ENCODE measurements around the gene FYB1. TPM values are rescaled to one million over a fixed set of nuclear protein-coding genes. Genes with fewer than 3 reads are reported as not detected.

The FYB1 gene
- total and polyA plus RNA-seq, 2 of the 8 experiments (the other 6 are each of a cell fraction or from before 2014, with no cell fraction given) = not detected

GRCh38 chr5:39151745-39152144 is 67.6 kb downstream of the FYB1 start:
- H2BK20ac ChIP-seq (ENCODE audit: low read length) = no peak overlapping the region
- DNase-seq (ENCODE audit: low read depth in 1 of 2, low spot score in 2 of 2) (no peak), FAIRE-seq (no peak)
- no peak overlapping the region for H2BK5ac ChIP-seq (ENCODE audit: low read depth, low read length)
- no peak overlapping the region for H4K5ac ChIP-seq (ENCODE audit: insufficient read length, low read depth, low read length)
- H2BK12ac ChIP-seq (ENCODE audit: low read depth, low read length) = no peak overlapping the region
- no peak overlapping the region for H2BK120ac ChIP-seq (replicated peaks; ENCODE audit: low read depth, low read length)
- no peak overlapping the region for H3K4me2 ChIP-seq (ENCODE audit: insufficient read depth in 1 of 2, low read depth in 2 of 2, low read length in 2 of 2)
- CTCF ChIA-PET (ENCODE audit: partially characterized antibody) = interaction anchor here (0.6 to 1.5 kb wide), 3 partner anchors 50 to 65 kb away, joined by 3 to 4 read pairs (median 4); no protein-coding TSS in a partner anchor
- no peak overlapping the region for H2BK15ac ChIP-seq (ENCODE audit: low read length)
- no peak overlapping the region for H3K56ac ChIP-seq (replicated peaks; ENCODE audit: insufficient read length, low read depth, low read length)
- no peak overlapping the region for H2AFZ ChIP-seq (ENCODE audit: low read length)
- H4K91ac ChIP-seq (replicated peaks; ENCODE audit: insufficient read length, low read length) = no peak overlapping the region
- no peaks in the 10 kb centered on the region for H3K27me3 ChIP-seq (replicated peaks in 1 of 4; ENCODE audit: control insufficient read depth in 3 of 4, extremely low read depth in 1 of 4, insufficient read depth in 3 of 4, low read length in 3 of 4)
- no peak overlapping the region for H3K9ac ChIP-seq (replicated peaks in 1 of 4; ENCODE audit: extremely low read depth in 1 of 4, low read depth in 3 of 4, low read length in 3 of 4)
- H2AK5ac ChIP-seq (ENCODE audit: low read depth, low read length) = no peak overlapping the region
- no peak overlapping the region for H3K4me3 ChIP-seq (ENCODE audit: extremely low read depth in 1 of 4, insufficient read depth in 2 of 4, low read depth in 3 of 4, low read length in 4 of 4)
- no peak overlapping the region for H3K27ac ChIP-seq (ENCODE audit: low read depth, low read length)
- H3K23me2 ChIP-seq (ENCODE audit: low read depth, low read length) = no peaks in the 10 kb centered on the region
- no peak overlapping the region for H3K23ac ChIP-seq (ENCODE audit: insufficient read length)
- no peak overlapping the region for H3K14ac ChIP-seq (ENCODE audit: insufficient read length)
- H3K4me1 ChIP-seq (replicated peaks in 1 of 4; ENCODE audit: control insufficient read depth in 3 of 4, insufficient read depth in 4 of 4, low read length in 3 of 4) = 0 out of 7 replicates have a peak, but pooled peaks cover 0 to 2% (median 0%) of the 10 kb centered on the region in 4 experiments
- H3K4ac ChIP-seq (replicated peaks; ENCODE audit: insufficient read length, low read depth, low read length) = no peak overlapping the region
- H4K20me1 ChIP-seq (replicated peaks in 1 of 2; ENCODE audit: control insufficient read depth in 1 of 2, insufficient read depth in 2 of 2, low read length in 2 of 2) = no peaks in the 10 kb centered on the region
- H3K79me2 ChIP-seq (ENCODE audit: control insufficient read depth in 1 of 2, insufficient read depth in 2 of 2, low read length in 2 of 2) = no peaks in the 10 kb centered on the region
- no peak overlapping the region for H3K18ac ChIP-seq (ENCODE audit: extremely low read depth, low read length)
- WGBS, 2 experiments (ENCODE audit: extremely low coverage in 1 of 2, insufficient coverage in 1 of 2, insufficient read length in 1 of 2, insufficient replicate concordance in 2 of 2, low coverage in 1 of 2, low lambda C conversion rate in 2 of 2, missing lambda C conversion rate in 1 of 2) = 80% methylated on average over 2 of the region's 2 CpGs; no CpG with 5 or more reads in 1 of the 2 experiments
- no peaks in the 10 kb centered on the region for H3K36me3 ChIP-seq (ENCODE audit: control insufficient read depth in 2 of 4, insufficient read depth in 4 of 4, low read length in 3 of 4)
- no peaks in the 10 kb centered on the region for H3K79me1 ChIP-seq (ENCODE audit: low read depth, low read length)
- TF ChIP-seq CEBPB (IDR thresholded peaks at IDR 0.05; ENCODE audit: low read depth, low read length) (no peak), JUN (IDR thresholded peaks at IDR 0.05; ENCODE audit: low read depth, low read length) (no peak), KDM1A (IDR thresholded peaks at IDR 0.05; ENCODE audit: borderline replicate concordance, low read length) (no peak), HDAC6 (IDR thresholded peaks at IDR 0.05; ENCODE audit: low read depth, low read length) (no peak), CBX5 (IDR thresholded peaks at IDR 0.05; ENCODE audit: low read depth, low read length) (no peak), CHD1 (IDR thresholded peaks at IDR 0.05; ENCODE audit: low read depth, low read length) (no peak), NRF1 (IDR thresholded peaks at IDR 0.05; ENCODE audit: low read depth, low read length) (no peak), ATF2 (IDR thresholded peaks at IDR 0.05; ENCODE audit: low read length) (no peak), GTF2F1 (IDR thresholded peaks at IDR 0.05; ENCODE audit: borderline replicate concordance, low read depth, low read length) (no peak), PHF8 (conservative IDR thresholded peaks at IDR 0.05; ENCODE audit: low read depth, low read length) (no peak)
- POLR2A ChIA-PET (ENCODE audit: partially characterized antibody) = no interaction called here
- H3K9me3 ChIP-seq (ENCODE audit: insufficient read depth in 2 of 2, low read depth in 1 of 2, low read length in 1 of 2) = no peaks in the 10 kb centered on the region
- no peak overlapping the region for H4K8ac ChIP-seq (ENCODE audit: extremely low read depth, insufficient read depth, low read length)

All from H1 (cell line).